OCI-LY3 (cell line): ENCODE data around the gene MFSD2A.

Experiments
- CTCF ChIP-seq: fragments of 200-600, 300-600 bp; sonication (generic); IDR thresholded peaks from 2 replicates; pipeline ENCODE4 v1.5.1; 2014; ENCODE audit warnings: antibody characterized with exemption, low read length, low read depth
- EZH2phosphoT487 ChIP-seq: fragments of 200-600 bp; shearing (Covaris generic); IDR thresholded peaks from 2 replicates; pipeline ENCODE4 v1.6.1; 2018; ENCODE audit warnings: antibody characterized with exemption, mixed run types, low read depth

DNA sequence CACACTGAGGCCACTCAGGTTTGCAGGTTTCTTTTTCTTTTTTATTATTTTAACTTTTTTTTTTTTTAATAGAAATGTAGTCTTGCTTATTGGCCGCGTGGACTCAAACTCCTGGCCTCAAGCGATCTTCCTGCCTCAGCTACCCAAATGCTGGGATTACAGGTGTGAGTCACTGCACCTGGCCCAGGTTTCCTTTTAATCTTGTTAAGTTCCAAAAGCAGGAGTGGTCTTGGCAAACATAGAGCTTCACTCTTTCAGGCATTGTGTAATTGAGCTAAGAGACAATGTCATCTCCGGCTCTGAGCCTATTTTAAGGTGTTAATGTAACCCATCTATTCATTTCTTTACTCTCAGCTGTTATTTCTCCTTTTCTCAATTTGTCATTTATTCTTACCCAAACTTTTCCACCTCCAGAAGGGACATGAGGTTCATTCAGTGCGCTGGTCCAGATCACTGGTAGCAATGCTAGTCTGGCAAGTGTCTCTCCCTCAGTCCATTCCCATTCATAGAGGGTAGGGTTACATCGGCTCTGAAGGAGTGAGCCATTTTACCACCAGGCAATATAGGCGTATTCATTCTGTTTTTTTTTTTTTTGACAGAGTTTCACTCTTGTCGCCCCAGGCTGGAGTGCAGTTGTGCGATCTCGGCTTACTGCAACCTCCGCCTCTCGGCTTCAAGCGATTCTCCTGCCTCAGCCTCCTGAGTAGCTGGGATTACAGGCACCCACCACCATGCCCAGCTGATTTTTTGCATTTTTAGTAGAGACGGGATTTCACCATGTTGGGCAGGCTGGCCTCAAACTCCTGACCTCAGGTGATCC is 11.3 kb upstream of the MFSD2A start:
- no peak for TF ChIP-seq CTCF
- TF ChIP-seq EZH2phosphoT487 = no peak
